H1 (cell line): ENCODE measurements around the gene OPCML.

Experiments
- BRCA1 ChIP-seq: IDR thresholded peaks from 2 replicates; pipeline ENCODE4 v1.6.1; 2012; ENCODE audit warnings: low read depth, low read length, improper control_type of control experiment
- CREB1 ChIP-seq: IDR thresholded peaks from 2 replicates; pipeline ENCODE4 v1.6.1; 2012; ENCODE audit warnings: inconsistent platforms
- CTCF ChIP-seq, 3 experiments: IDR thresholded peaks; 1 replicate in 2 of 3; 2 replicates in 1 of 3; pipeline versions ENCODE4 v1.5.1 to v1.6.1; 2011; ENCODE audit warnings: low read length in 3 of 3, mild to moderate bottlenecking in 3 of 3, inconsistent platforms in 2 of 3, low read depth in 1 of 3, moderate library complexity in 1 of 3; ENCODE audit not compliant: insufficient read depth in 1 of 3; ENCODE audit errors: control extremely low read depth in 1 of 3
- EP300 ChIP-seq, 2 experiments: IDR thresholded peaks; 1 replicate in 1 of 2; 2 replicates in 1 of 2; pipeline ENCODE4 v1.6.1; 2011 to 2012; ENCODE audit warnings: low read depth in 2 of 2, low read length in 2 of 2, mild to moderate bottlenecking in 2 of 2, borderline replicate concordance in 1 of 2, inconsistent platforms in 1 of 2, moderate library complexity in 1 of 2
- EZH2 ChIP-seq: fragments of 200-600 bp; sonication (generic); IDR thresholded peaks from 2 replicates; pipeline ENCODE4 v1.7.1; 2012; ENCODE audit warnings: low read depth, mild to moderate bottlenecking, moderate library complexity, low read length, inconsistent platforms; ENCODE audit not compliant: severe bottlenecking
- JUN ChIP-seq: IDR thresholded peaks from 2 replicates; pipeline ENCODE4 v1.6.1; 2011; ENCODE audit warnings: low read depth, mild to moderate bottlenecking, improper control_type of control experiment, low read length
- PHF8 ChIP-seq: fragments of 200-600 bp; sonication (generic); conservative IDR thresholded peaks from 2 replicates; pipeline ENCODE4 v1.7.1; 2012; ENCODE audit warnings: low read depth, mild to moderate bottlenecking, inconsistent platforms, low read length, moderate library complexity
- POLR2AphosphoS5 ChIP-seq: IDR thresholded peaks from 2 replicates; pipeline ENCODE4 v1.6.1; 2011; ENCODE audit warnings: low read depth, low read length
- RFX5 ChIP-seq: IDR thresholded peaks from 2 replicates; pipeline ENCODE4 v1.6.1; 2011; ENCODE audit warnings: low read depth, low read length, improper control_type of control experiment, borderline replicate concordance
- SP1 ChIP-seq: IDR thresholded peaks from 2 replicates; pipeline ENCODE4 v1.6.1; 2011; ENCODE audit warnings: low read depth, low read length
- SRF ChIP-seq: IDR thresholded peaks from 2 replicates; pipeline ENCODE4 v1.6.1; 2011; ENCODE audit warnings: mild to moderate bottlenecking, low read depth, low read length, moderate library complexity
- TCF12 ChIP-seq: IDR thresholded peaks from 2 replicates; pipeline ENCODE4 v1.6.1; 2011; ENCODE audit warnings: low read depth, mild to moderate bottlenecking, low read length
- TEAD4 ChIP-seq: IDR thresholded peaks from 2 replicates; pipeline ENCODE4 v1.6.1; 2012; ENCODE audit warnings: low read depth, low read length, inconsistent platforms, mixed read lengths

- TF ChIP-seq EP300 (IDR thresholded peaks at IDR 0.05; ENCODE audit: borderline replicate concordance in 1 of 2, low read depth in 2 of 2, low read length in 2 of 2) (no peak), POLR2AphosphoS5 (no peak), SP1 (no peak), CTCF (IDR thresholded peaks at IDR 0.05; ENCODE audit: control extremely low read depth in 1 of 3, insufficient read depth in 1 of 3, low read depth in 1 of 3, low read length in 3 of 3) (no peak), JUN (no peak), EZH2 (no peak), PHF8 (no peak), TCF12 (no peak), TEAD4 (no peak), BRCA1 (no peak), CREB1 (no peak), SRF (no peak), RFX5 (no peak)
Measured at GRCh38 chr11:133164986-133165385, 367.3 kb downstream of the OPCML start.
